GM21529 (cell line): ENCODE results near the gene C1QC.
"Not testable (repeated sequence)": the region's sequence is repeated elsewhere in the genome, so short reads cannot be mapped to it uniquely, and the experiment has no call there.

Experiments
- ATAC-seq: cut with Tn5 transposase; IDR thresholded peaks from one replicate; pipeline ENCODE4 v1.9.1; 2021; ENCODE audit not compliant: unreplicated experiment

The C1QC gene

GRCh38 chr1:22646384-22646783, 3.0 kb downstream of the C1QC start:
- ATAC-seq = no peak

DNA sequence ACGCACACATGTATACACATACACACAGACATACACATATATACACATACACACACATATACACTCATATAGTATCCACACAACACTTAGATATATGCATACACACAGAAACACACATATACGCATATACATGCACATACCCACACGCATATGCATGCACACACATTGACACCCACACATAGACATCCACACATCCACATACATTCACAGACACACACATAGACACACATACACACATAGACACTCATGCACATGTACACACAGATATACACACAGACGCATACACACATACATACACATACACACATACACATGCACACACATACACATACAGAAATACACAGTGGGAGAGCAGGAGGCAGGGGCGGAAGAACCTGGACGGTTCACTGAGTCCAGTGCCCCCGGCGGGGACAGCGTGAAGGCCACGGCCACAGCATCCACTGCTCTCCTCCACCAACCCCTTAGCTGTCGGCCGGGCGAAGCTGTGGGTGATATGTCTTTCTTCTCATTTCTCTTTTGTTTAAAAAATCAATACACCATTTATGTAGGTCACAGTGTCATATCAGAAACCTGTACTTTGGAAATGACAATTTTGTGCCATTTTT, 6.8 kb downstream of the C1QC start:
- no peak for ATAC-seq

- ATAC-seq = no peak
Measured at GRCh38 chr1:22651941-22652856, 8.8 kb downstream of the C1QC start.

DNA sequence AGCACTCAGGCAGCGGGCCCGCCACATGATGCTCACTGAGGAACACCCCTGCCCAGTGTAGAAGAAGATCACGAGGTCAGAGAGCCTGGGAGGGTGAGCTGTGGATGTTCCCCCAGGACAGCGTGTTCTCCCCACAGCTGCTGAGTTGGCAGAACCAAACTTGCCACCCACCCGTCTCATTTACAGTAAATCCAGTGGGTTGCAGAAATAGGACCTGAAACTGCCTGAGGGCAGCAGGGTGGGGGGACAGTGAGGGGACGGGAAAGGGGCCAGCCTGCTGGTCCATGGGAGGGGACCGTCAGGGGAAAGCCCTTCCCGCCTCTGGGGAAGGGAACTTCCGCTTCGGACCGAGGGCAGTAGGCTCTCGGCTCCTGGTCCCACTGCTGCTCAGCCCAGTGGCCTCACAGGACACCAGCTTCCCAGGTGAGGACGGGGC, 9.5 kb downstream of the C1QC start, which contains the start of gene C1QB:
Gene C1QB, plus strand, starts transcription at position 356 of the 436 bp plus-strand sequence. CDS start 6,227 bp downstream, outside the sequence.
- ATAC-seq = no peak

- no peak for ATAC-seq
Measured at GRCh38 chr1:22654692-22655091, 11.3 kb downstream of the C1QC start.

GRCh38 chr1:22658385-22659163, 15.1 kb downstream of the C1QC start:
- no peak for ATAC-seq

- no peak for ATAC-seq
Measured at GRCh38 chr1:22660716-22661241, 17.3 kb downstream of the C1QC start.

DNA sequence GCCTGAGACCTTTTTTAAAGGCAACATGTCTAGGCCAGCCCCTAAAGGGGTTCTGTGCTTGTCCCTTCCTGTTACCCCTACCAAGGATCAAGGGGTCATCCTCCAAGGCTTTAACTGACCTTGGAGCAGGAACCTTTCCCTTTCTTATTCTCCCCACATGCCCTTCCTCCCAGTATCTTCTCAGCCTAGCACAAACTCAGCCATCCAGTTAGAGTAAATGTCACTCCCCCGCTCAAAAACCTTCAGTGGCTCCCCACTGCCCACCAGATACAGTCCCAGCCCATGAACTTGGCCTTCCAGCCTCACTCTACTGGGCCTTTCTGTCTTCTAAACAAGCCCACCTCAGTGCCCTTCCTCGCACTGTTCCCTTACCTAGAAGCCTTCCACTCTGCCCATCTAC, 18.4 kb downstream of the C1QC start:
- no peak for ATAC-seq

- ATAC-seq = no peak
Measured at GRCh38 chr1:22662318-22662717, 18.9 kb downstream of the C1QC start.

- ATAC-seq = no peak
Measured at GRCh38 chr1:22662986-22663408, 19.6 kb downstream of the C1QC start.

DNA sequence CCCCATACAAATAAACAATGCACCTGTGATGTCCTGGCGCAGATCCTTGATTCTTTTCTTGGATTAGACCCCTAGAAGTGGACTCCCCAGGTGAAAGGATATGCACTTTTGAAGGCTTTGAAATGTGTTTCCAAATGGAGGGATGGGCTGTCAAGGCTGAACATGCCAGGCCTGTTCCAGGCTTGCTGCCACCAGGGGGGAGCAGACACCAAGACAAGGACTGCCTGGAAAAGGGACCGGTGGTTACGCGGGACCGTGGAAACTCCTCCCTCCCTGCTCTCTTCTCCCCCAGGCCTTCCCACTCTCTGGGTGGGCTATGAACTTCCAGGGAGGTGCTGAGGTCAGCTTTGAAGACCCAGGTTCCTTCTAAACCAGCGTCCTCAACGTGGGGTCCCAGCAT, 22.3 kb downstream of the C1QC start:
- no peak for ATAC-seq

DNA sequence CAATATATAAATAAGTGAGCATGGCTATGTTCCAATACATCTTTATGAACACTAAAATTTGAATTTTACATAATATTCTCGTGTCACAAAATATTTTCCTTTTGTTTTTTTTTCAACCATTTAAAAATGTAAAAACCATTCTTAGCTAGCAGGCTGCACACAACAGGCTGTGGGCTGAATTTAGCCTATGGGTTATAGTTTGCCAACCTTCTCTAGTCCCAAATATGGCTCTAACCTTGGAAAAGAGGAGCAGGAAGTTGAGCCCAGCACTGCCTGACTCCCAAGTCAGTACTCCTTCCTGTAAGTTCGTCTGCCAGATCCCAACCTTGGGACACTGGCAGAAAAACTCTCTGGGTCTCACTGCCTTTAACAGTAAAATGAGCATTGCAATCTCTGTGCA, 23.0 kb downstream of the C1QC start:
- ATAC-seq = no peak

DNA sequence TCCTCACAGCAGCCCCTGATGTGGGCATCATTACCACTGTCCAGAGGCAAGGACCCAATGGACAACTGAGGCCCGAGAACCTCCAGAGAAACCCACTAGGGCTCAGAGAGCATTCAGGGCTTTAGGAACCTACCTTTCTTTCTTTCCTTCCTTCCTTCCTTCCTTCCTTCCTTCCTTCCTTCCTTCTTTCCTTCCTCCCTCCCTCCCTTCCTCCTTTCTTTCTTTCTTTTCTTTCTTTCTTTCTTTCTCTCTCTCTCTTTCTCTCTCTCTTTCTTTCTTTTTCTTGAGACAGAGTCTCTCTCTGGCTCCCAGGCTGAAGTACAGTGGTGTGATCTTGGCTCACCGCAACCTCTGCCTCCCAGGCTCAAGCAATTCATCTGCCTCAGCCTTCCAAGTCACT, 25.4 kb downstream of the C1QC start:
- ATAC-seq = not testable (repeated sequence)

GRCh38 chr1:22670352-22670975, 27.0 kb downstream of the C1QC start:
- ATAC-seq = no peak

GRCh38 chr1:22671999-22672398, 28.6 kb downstream of the C1QC start:
- no peak for ATAC-seq

GRCh38 chr1:22673486-22674409, 30.3 kb downstream of the C1QC start:
- ATAC-seq = no peak

DNA sequence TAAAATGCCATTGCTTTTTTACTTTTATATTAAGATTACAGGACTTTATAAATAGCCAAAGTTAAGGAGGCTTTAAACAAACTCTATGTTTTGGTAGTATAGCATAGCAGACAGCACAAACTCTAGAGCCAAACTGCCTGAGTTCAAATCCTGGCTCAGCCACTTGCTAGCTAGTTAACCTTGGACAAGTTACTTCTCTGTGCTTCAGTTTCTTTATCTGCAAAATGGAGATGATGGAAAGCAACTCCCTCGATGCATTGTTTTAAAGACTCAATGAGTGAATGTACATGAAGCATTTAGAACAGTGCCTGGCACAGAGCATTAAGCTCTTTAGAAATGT, 30.9 kb downstream of the C1QC start:
- no peak for ATAC-seq

DNA sequence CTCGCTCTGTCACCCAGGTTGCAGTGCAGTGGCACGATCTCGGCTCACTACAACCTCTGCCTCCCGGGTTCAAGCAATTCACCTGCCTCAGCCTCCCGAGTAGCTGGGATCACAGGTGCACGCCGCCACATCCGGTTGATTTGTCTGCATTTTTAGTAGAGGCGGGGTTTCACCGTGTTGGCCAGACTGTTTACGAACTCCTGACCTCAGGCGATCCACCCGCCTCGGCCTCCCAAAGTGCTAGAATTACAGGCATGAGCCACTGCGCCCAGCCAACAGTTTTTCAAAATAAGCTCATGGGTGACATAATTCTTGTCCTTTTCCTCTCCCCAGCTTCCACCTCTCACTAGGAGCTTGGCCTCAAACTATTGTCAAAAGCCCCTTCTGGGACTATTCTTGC, 32.7 kb downstream of the C1QC start:
- ATAC-seq = not testable (repeated sequence)

GRCh38 chr1:22676916-22677583, 33.6 kb downstream of the C1QC start:
- ATAC-seq = no peak
